Measurements from ENCODE around the gene SYNGR3. TPM values are rescaled to one million over a fixed set of nuclear protein-coding genes. Genes with fewer than 3 reads are reported as not detected.

The SYNGR3 gene
- total and polyA plus RNA-seq, 2 of the 13 experiments (the other 11 are each of a cell fraction or from before 2014, with no cell fraction given) = 0.97 to 5.7 TPM

GRCh38 chr16:1982991-1983543, 6.7 kb upstream of the SYNGR3 start:
- no TSS peak for BruUV-seq (replicated peaks)
- FAIRE-seq = no peak
- TF ChIP-seq CSRNP1 (CRISPR knock-in tag; IDR thresholded peaks at IDR 0.05) (peak; percentile 51; the same call in 1 of the 2 replicates), HMGA1 (CRISPR knock-in tag; conservative IDR thresholded peaks at IDR 0.05) (no peak), SRF (IDR thresholded peaks at IDR 0.05; ENCODE audit: low read depth, low read length) (no peak), ZMYM2 (CRISPR knock-in tag; IDR thresholded peaks at IDR 0.05) (0 out of 2 replicates have a peak, but pooled peaks have one; percentile 66), RCOR2 (CRISPR knock-in tag; IDR thresholded peaks at IDR 0.05) (peak; percentile 50; the same call in 1 of the 2 replicates), ZNF605 (CRISPR knock-in tag; IDR thresholded peaks at IDR 0.05) (peak; percentile 78), ZNF276 (CRISPR knock-in tag; IDR thresholded peaks at IDR 0.05; ENCODE audit: low read depth) (0 out of 2 replicates have a peak, but pooled peaks have one; percentile 29), HNF4A (CRISPR knock-in tag; IDR thresholded peaks at IDR 0.05) (no peak), ELK4 (CRISPR knock-in tag; IDR thresholded peaks at IDR 0.05; ENCODE audit: borderline replicate concordance) (no peak), ZNF230 (CRISPR knock-in tag; IDR thresholded peaks at IDR 0.05) (peak; percentile 53; the same call in 1 of the 2 replicates), ZNF547 (CRISPR knock-in tag; IDR thresholded peaks at IDR 0.05) (no peak), THAP11 (CRISPR knock-in tag; IDR thresholded peaks at IDR 0.05) (no peak), TARDBP (CRISPR knock-in tag; IDR thresholded peaks at IDR 0.05) (0 out of 2 replicates have a peak, but pooled peaks have one; percentile 18), ZNF33A (CRISPR knock-in tag; IDR thresholded peaks at IDR 0.05; ENCODE audit: borderline replicate concordance) (0 out of 2 replicates have a peak, but pooled peaks have one; percentile 54), ZNF678 (CRISPR knock-in tag; IDR thresholded peaks at IDR 0.05) (0 out of 2 replicates have a peak, but pooled peaks have one; percentile 25), PRDM10 (CRISPR knock-in tag; IDR thresholded peaks at IDR 0.05; ENCODE audit: low read depth) (0 out of 2 replicates have a peak, but pooled peaks have one; percentile 19)

More at GRCh38 chr16:1982991-1983543, 6.7 kb upstream of the SYNGR3 start:
- H3K4me1 ChIP-seq (ENCODE audit: insufficient read depth, low read length) = peaks cover 47% of the 10 kb centered on the region
- ChIA-PET CTCF (ENCODE audit: low intra/inter-chr PET ratio, low total read pairs) (interaction anchor here (1.2 kb wide), 1 partner anchor 21 kb away, joined by 4 read pairs; no protein-coding TSS in a partner anchor), POLR2A (interaction anchor here (0.6 to 6.8 kb wide), 4 partner anchors 11 to 757 kb away, joined by 3 to 62 read pairs (median 14); partner anchors contain the start of gene RPS2)
- in situ Hi-C loops (cut with HindIII; ENCODE audit: extremely low pct_ligation_motif_present, low pct_unique_long_range_greater_than_20kb) = no loop called here
- peaks cover 13% of the 10 kb centered on the region for H3K79me2 ChIP-seq (ENCODE audit: insufficient read depth, low read length)
- H4K20me1 ChIP-seq (ENCODE audit: insufficient read depth, low read length) = no peaks in the 10 kb centered on the region
- intact Hi-C loops (cut with micrococcal nuclease; ENCODE audit: unreplicated experiment) = no loop called here
- peak overlapping the region; percentile 97 for H3K27ac ChIP-seq (ENCODE audit: extremely low read length, insufficient read depth, low read length)
- no peaks in the 10 kb centered on the region for H3K27me3 ChIP-seq (ENCODE audit: control insufficient read depth in 1 of 2, insufficient read depth in 2 of 2, low read length in 2 of 2)
- peak overlapping the region; percentile 91 for H3K4me2 ChIP-seq (ENCODE audit: low read depth, low read length)
- WGBS (ENCODE audit: low lambda C conversion rate) = 48% methylated on average over 13 of the region's 19 CpGs
- peaks cover 12 to 21% of the 10 kb centered on the region in 2 experiments; a peak in 4 of 5 replicates for H3K36me3 ChIP-seq (replicated peaks in 1 of 2; ENCODE audit: control insufficient read depth in 1 of 2, insufficient read depth in 2 of 2, low read length in 2 of 2)
- ATAC-seq = no peak
- no peak overlapping the region for H2AFZ ChIP-seq (ENCODE audit: low read length)
- H3K9me3 ChIP-seq (ENCODE audit: low read length) = no peaks in the 10 kb centered on the region
- peak overlapping the region; percentile 65 to 84 (median 81); a peak in 5 of 6 replicates for H3K4me3 ChIP-seq (replicated peaks in 1 of 3; ENCODE audit: insufficient read depth in 1 of 3, low read depth in 2 of 3, low read length in 3 of 3)
- H3K9ac ChIP-seq (ENCODE audit: insufficient read depth, low read depth, low read length) = peak overlapping the region; percentile 64
- DNase-seq (ENCODE audit: low spot score) = no peak

Data from HepG2 (cell line).